SU-DHL-6 (cell line): ENCODE results near the gene LITAFD.
A peak's percentile ranks its signal among the peaks of the same experiment; 100 is the strongest.

Experiments
- H2AFZ ChIP-seq: fragments of 200-600 bp; sonication (generic); 2 replicates; pipeline ENCODE4 v1.6.1; 2014; ENCODE audit warnings: low read depth, mild to moderate bottlenecking, moderate library complexity, mixed read lengths, antibody characterized with exemption, low read length; ENCODE audit not compliant: severe bottlenecking
- H3F3A ChIP-seq: fragments of 200-600 bp; shearing (Covaris generic); 2 replicates; pipeline ENCODE4 v1.6.0; 2016; ENCODE audit warnings: antibody characterized with exemption, mild to moderate bottlenecking; ENCODE audit not compliant: insufficient read depth
- H3K27ac ChIP-seq: fragments of 200-600 bp; sonication (generic); 2 replicates; pipeline ENCODE4 v1.5.1; 2016; ENCODE audit warnings: low read depth, mild to moderate bottlenecking, low read length, moderate library complexity, mixed read lengths
- H3K27me3 ChIP-seq: fragments of 200-600 bp; sonication (generic), shearing (Covaris generic); 2 replicates; pipeline ENCODE4 v1.6.0; 2014; ENCODE audit warnings: mild to moderate bottlenecking, low read length
- H3K36me3 ChIP-seq: fragments of 200-600 bp; sonication (generic); 2 replicates; pipeline ENCODE4 v1.6.1; 2014; ENCODE audit warnings: mild to moderate bottlenecking, low read length, mixed read lengths
- H3K4me2 ChIP-seq: fragments of 300-600, 200-600 bp; shearing (Covaris generic), sonication (generic); 2 replicates; pipeline ENCODE4 v1.6.0; 2014; ENCODE audit warnings: low read length, low read depth, mild to moderate bottlenecking; ENCODE audit not compliant: poor library complexity, severe bottlenecking
- H3K4me3 ChIP-seq: fragments of 200-600 bp; sonication (generic); 2 replicates; pipeline ENCODE4 v1.5.1; 2014; ENCODE audit warnings: antibody characterized with exemption, low read length, mild to moderate bottlenecking, mixed read lengths; ENCODE audit not compliant: insufficient read depth, poor library complexity, severe bottlenecking
- H3K79me2 ChIP-seq: fragments of 200-600 bp; sonication (generic); 2 replicates; pipeline ENCODE4 v1.6.1; 2014; ENCODE audit warnings: mild to moderate bottlenecking, low read length, moderate library complexity; ENCODE audit not compliant: insufficient read depth
- H3K9ac ChIP-seq: fragments of 200-600 bp; sonication (generic); 2 replicates; pipeline ENCODE4 v1.7.0; 2014; ENCODE audit warnings: mild to moderate bottlenecking, low read length
- H3K9me2 ChIP-seq: fragments of 200-600 bp; sonication (generic); replicated peaks from 2 replicates; pipeline ENCODE4 v1.6.1; 2014; ENCODE audit warnings: low read length; ENCODE audit not compliant: insufficient read depth
- H3K9me3 ChIP-seq: fragments of 200-600 bp; sonication (generic); 2 replicates; pipeline ENCODE4 v1.6.1; 2014; ENCODE audit warnings: low read length, mixed read lengths; ENCODE audit not compliant: insufficient read depth
- H4K20me1 ChIP-seq: fragments of 200-600 bp; sonication (generic); 2 replicates; pipeline ENCODE4 v1.6.1; 2014; ENCODE audit warnings: low read depth, mild to moderate bottlenecking, antibody characterized with exemption, low read length, moderate library complexity, mixed read lengths
- EZH2phosphoT487 ChIP-seq: fragments of 200-600 bp; sonication (generic), shearing (Covaris generic); conservative IDR thresholded peaks from 2 replicates; pipeline ENCODE4 v1.6.1; 2018; ENCODE audit warnings: mild to moderate bottlenecking, antibody characterized with exemption, low read length, moderate library complexity, mixed read lengths
- TF ChIP-seq, protein P1 (sequence below): fragments of 200-600 bp; sonication (generic); IDR thresholded peaks from one replicate; pipeline ENCODE4 v1.5.1; 2017; ENCODE audit warnings: antibody characterized with exemption, mild to moderate bottlenecking, low read length, moderate library complexity; ENCODE audit not compliant: insufficient read depth, poor library complexity, severe bottlenecking

The LITAFD gene

DNA sequence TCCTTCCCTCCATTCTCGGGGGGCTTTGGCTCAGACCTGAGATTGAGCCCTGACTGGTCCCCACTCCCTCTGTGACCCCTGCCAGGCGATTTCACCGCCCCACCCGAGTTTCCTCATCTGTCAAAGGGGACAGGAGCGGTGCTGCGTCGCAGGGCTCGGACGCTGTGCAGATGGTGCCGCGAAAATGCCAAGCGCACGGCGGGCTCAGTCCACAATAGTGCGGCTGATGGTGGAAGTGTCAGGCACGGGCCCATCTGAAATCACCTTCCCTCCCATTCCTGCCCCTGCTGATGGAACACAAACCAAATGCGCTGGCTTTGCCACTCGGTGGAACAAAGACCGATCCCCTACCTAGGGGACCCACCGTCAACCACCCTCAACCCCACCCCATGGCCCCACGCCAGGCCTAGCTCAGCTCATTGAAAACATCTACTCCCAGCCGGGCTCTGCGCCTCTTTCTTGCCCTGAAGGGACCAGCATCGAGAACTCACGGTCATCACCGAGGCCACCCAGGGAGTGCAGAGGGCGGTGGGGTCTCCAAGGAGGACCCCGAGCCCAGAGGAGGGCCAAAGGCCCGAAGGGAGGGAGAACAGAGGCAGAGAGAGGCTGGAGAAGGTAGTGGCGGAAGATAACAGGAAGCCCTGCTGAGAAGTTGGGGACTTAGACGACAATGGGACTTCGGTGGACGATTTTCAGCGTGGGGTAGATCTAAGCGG, 14.8 kb upstream of the LITAFD start:
- no peak overlapping the region for H2AFZ ChIP-seq
- H3K27ac ChIP-seq: peak overlapping the region; percentile 84
- no peaks in the 10 kb centered on the region for H3K27me3 ChIP-seq
- H3K9me3 ChIP-seq: no peaks in the 10 kb centered on the region
- no peaks in the 10 kb centered on the region for H3K9me2 ChIP-seq
- no peaks in the 10 kb centered on the region for H3K36me3 ChIP-seq
- peaks cover 9% of the 10 kb centered on the region; the same call in 1 of the 2 replicates for H3F3A ChIP-seq
- H3K79me2 ChIP-seq: peaks cover 57% of the 10 kb centered on the region
- peak overlapping the region; percentile 78 for H3K4me2 ChIP-seq
- peak overlapping the region; percentile 82 for H3K4me3 ChIP-seq
- TF ChIP-seq EZH2phosphoT487: no peak
- TF ChIP-seq, protein P1, sequence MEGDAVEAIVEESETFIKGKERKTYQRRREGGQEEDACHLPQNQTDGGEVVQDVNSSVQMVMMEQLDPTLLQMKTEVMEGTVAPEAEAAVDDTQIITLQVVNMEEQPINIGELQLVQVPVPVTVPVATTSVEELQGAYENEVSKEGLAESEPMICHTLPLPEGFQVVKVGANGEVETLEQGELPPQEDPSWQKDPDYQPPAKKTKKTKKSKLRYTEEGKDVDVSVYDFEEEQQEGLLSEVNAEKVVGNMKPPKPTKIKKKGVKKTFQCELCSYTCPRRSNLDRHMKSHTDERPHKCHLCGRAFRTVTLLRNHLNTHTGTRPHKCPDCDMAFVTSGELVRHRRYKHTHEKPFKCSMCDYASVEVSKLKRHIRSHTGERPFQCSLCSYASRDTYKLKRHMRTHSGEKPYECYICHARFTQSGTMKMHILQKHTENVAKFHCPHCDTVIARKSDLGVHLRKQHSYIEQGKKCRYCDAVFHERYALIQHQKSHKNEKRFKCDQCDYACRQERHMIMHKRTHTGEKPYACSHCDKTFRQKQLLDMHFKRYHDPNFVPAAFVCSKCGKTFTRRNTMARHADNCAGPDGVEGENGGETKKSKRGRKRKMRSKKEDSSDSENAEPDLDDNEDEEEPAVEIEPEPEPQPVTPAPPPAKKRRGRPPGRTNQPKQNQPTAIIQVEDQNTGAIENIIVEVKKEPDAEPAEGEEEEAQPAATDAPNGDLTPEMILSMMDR: no peak
- H3K9ac ChIP-seq: peak overlapping the region; percentile 90
- H4K20me1 ChIP-seq: peaks cover 8% of the 10 kb centered on the region; the same call in 1 of the 2 replicates

DNA sequence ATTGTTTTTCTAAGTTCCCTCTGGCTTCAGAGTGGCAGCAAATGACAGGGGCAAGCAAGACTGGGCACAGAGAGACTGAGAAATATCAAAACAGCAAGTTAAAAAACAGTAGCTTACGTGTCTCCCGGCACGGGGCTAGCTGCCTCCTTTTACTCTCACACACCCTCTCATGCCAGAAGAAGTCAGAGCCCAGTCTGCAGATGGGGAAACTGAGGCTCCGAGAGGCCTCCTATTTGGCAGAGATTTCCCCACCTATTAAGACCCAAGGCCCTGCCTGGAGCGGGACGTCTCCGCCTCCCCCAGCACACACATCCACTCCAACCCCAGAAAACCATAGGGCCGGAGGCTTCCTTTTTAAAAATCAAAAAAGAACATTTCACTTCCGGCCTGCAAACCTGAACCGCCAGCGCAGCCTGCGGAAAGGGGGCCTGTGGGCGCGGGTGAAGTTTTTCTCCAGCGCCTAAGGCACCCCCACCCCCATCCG, 14.2 kb upstream of the LITAFD start:
- no peak for TF ChIP-seq EZH2phosphoT487
- TF ChIP-seq, protein P1: no peak
- H3K4me2 ChIP-seq: peak overlapping the region; percentile 78
- H3K36me3 ChIP-seq: no peaks in the 10 kb centered on the region
- no peaks in the 10 kb centered on the region for H3K27me3 ChIP-seq
- H3K9me3 ChIP-seq: no peaks in the 10 kb centered on the region
- peak overlapping the region; percentile 90 for H3K9ac ChIP-seq
- H3K79me2 ChIP-seq: peaks cover 51% of the 10 kb centered on the region
- no peaks in the 10 kb centered on the region for H3K9me2 ChIP-seq
- peaks cover 4% of the 10 kb centered on the region; the same call in 1 of the 2 replicates for H4K20me1 ChIP-seq
- H3K27ac ChIP-seq: peak overlapping the region; percentile 84
- H3K4me3 ChIP-seq: peak overlapping the region; percentile 82
- H2AFZ ChIP-seq: peak overlapping the region; percentile 68
- H3F3A ChIP-seq: peaks cover 9% of the 10 kb centered on the region; the same call in 1 of the 2 replicates

DNA sequence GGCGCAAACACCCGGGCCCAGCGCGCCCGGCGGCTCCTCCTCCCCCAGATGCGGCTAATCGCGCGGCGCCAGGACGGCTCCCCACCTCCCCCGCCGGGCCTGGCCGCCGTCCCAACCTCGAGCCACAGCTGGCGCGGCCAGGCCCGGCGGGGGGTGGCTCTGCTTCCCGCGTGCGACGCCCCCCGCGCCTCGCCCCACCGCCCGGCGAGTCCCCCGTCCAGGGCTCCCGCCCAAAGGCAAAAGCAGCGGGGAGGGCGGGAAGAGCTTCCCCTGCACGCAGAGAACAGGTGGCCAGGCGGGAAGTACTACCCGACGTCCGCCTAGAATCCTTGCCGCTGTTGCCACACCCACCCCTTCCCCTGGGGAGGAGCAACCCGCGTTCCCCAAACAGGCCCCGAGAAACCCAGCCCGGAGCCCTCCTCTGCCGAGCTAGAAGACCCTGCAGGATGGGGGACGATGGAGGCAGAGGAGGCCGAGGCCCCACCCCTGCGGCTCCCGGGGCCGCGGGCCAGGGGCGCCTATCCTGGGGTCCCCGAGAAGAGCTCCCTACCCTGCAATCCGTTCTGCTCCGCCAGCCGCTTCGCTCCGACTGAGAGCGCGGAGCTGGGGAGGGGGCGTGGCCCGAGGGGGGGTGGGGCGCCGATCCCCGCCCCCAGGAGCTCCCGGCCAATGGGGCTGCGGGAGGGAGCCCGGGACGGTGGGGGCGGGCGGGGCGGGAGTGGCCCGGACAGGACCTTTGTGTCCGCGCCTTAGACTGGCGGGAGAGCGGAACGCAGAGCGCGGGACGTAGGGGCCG, 13.5 kb upstream of the LITAFD start, which contains the start of gene CARHSP1:
TSS of gene CARHSP1 (minus strand) at position 591 of the 796 bp plus-strand sequence. CDS start 9,678 bp downstream, outside the sequence.
- Histone ChIP-seq H3F3A (peaks cover 9% of the 10 kb centered on the region; the same call in 1 of the 2 replicates), H3K9me3 (no peaks in the 10 kb centered on the region), H3K4me2 (peak within 1 kb of the TSS; percentile 93), H2AFZ (peak within 1 kb of the TSS; percentile 76), H3K9me2 (no peaks in the 10 kb centered on the region), H3K36me3 (no peaks in the 10 kb centered on the region), H3K27ac (peak within 1 kb of the TSS; percentile 84), H3K79me2 (peaks cover 45% of the 10 kb centered on the region), H3K27me3 (no peaks in the 10 kb centered on the region), H3K9ac (peak within 1 kb of the TSS; percentile 90), H3K4me3 (peak within 1 kb of the TSS; percentile 82), H4K20me1 (peaks cover 4% of the 10 kb centered on the region; the same call in 1 of the 2 replicates)
- no peak for TF ChIP-seq EZH2phosphoT487
- TF ChIP-seq, protein P1: no peak
